ENCODE data around the gene ASNS.

Gene ASNS

DNA sequence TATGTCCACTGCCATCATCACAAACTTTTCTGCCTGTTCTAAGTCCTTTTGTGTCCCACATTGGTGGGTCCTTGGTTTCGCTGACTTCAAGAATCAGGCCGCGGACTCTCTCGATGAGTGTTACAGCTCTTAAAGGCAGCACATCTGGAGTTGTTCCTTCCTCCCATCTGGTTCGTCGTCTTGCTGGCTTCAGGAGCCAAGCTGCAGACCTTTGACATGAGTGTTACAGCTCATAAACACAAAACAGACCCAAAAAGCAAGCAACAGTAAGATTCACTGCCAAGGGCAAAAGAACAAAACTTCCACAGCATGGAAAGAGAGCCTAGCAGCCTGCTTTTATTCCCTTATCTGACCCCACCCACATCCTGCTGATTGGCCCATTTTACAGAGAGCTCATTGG is 30.2 kb downstream of the ASNS start:
- in situ Hi-C loops (cut with HindIII; ENCODE audit: low sequenced_read_pairs) = no loop called here
- no peak overlapping the region for H3K4me3 ChIP-seq (ENCODE audit: low read depth, low read length)
- no peak for DNase-seq (ENCODE audit: low read depth)
- TF ChIP-seq, protein P1, sequence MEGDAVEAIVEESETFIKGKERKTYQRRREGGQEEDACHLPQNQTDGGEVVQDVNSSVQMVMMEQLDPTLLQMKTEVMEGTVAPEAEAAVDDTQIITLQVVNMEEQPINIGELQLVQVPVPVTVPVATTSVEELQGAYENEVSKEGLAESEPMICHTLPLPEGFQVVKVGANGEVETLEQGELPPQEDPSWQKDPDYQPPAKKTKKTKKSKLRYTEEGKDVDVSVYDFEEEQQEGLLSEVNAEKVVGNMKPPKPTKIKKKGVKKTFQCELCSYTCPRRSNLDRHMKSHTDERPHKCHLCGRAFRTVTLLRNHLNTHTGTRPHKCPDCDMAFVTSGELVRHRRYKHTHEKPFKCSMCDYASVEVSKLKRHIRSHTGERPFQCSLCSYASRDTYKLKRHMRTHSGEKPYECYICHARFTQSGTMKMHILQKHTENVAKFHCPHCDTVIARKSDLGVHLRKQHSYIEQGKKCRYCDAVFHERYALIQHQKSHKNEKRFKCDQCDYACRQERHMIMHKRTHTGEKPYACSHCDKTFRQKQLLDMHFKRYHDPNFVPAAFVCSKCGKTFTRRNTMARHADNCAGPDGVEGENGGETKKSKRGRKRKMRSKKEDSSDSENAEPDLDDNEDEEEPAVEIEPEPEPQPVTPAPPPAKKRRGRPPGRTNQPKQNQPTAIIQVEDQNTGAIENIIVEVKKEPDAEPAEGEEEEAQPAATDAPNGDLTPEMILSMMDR (IDR thresholded peaks at IDR 0.05; ENCODE audit: low read depth, low read length, missing control alignments) = no peak

DNA sequence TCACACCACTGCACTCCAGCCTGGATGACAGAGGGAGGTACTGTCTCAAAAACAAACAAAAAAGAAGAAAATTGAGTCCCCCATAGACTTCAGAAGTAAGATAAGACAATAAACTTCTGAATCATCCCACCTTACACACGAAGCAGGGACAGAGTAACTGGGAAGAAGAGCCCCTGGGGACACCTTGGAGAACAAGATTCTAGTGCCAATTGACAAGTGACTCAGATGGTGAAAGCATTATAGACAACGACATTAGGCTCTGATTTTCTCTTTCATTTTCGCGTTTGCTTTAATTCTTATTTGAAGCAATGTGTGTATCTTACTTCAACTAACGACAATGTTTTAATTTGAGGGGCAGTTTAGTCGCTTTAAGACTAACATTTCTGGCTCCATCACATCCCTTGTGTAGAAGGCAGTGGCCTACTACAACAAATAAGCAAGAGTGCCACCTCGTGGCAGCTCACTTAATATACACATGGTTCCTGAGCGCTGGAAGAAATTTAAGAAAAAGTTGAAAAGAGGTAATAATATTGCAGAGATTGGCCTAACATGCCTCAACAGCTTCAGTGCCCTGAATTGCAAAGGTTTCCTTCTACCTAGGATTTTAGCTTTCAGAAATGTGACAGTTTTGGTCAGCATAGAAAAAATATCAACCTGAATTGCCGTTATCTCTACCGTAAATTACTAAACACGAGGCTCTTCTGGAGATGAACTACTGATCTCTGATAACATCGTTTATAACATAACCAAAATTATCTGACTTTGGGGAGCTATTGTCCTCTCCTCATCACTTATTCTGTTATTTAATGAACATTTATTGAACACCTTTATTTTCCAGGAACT is 36.7 kb downstream of the ASNS start:
- TF ChIP-seq, protein P1 (IDR thresholded peaks at IDR 0.05; ENCODE audit: low read depth, low read length, missing control alignments) = peak; percentile 64
- no peak overlapping the region for H3K4me3 ChIP-seq (ENCODE audit: low read depth, low read length)
- in situ Hi-C loops (cut with HindIII; ENCODE audit: low sequenced_read_pairs) = no loop called here
- DNase-seq (ENCODE audit: low read depth) = peak; percentile 35

DNA sequence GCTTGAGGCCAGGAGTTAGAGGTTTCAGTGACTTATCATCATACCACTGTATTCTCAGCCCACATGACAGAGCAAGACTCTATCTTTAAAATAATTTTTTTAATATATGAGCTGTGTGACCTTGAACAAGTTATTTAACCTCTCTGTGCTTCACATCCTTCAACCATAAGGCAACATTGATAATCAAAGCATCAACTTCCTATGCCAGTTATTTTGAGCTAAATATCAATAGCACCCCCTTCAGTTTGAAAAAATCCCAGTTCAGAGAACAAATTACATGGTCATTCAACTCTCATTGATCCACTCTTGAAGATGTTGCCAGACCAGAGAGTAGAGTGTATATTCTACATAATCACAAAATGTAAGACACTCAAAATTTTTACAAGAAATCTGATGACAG is 53.0 kb downstream of the ASNS start:
- no peak overlapping the region for H3K4me3 ChIP-seq (ENCODE audit: low read depth, low read length)
- TF ChIP-seq, protein P1 (IDR thresholded peaks at IDR 0.05; ENCODE audit: low read depth, low read length, missing control alignments) = no peak
- no peak for DNase-seq (ENCODE audit: low read depth)
- in situ Hi-C loops (cut with HindIII; ENCODE audit: low sequenced_read_pairs) = no loop called here

DNA sequence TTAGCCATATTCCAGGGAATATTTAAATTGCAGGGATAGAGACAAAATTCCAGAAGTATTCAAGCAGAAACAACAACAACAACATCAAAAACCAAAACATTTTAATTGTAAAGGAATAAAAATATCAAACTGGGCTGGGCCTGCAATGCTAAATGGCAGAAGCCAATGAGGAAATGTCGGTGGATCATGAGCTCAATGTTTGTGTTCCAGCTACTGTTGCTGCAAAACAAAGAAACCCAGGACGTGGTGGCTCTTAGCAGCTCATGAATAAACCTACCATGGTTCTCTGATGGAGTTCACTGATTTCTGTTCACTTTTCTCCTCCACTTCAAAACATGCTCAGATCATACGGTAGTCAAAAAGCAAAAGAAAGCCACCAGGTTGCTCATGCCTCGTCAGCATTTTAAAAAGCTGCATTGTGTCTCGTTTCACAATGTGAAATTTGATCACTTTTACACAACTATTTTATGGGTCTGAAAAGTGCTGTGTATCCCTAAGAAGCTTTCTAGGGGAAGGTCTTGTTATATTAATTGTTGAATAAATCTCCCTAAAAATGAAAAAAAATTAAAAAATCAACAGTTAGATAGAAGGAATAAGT is 54.0 kb downstream of the ASNS start:
- in situ Hi-C loops (cut with HindIII; ENCODE audit: low sequenced_read_pairs) = no loop called here
- H3K4me3 ChIP-seq (ENCODE audit: low read depth, low read length) = no peak overlapping the region
- TF ChIP-seq, protein P1 (IDR thresholded peaks at IDR 0.05; ENCODE audit: low read depth, low read length, missing control alignments) = no peak
- DNase-seq (ENCODE audit: low read depth) = no peak

Data from astrocyte of the cerebellum (primary cell).